Colonic mucosa (tissue), 4 donors: ENCODE results near the gene NFASC. TPM values are rescaled to one million over a fixed set of nuclear protein-coding genes. Genes with fewer than 3 reads are reported as not detected.

ENCODE experiments used
- DNase-seq: peaks from one replicate; pipeline ENCODE4 v3.0.0-alpha.2; 2020
- H3K27ac ChIP-seq: fragments of 200-600 bp; one replicate; pipeline ENCODE4 v1.8.0; 2021
- H3K27me3 ChIP-seq: fragments of 200-600 bp; one replicate; pipeline ENCODE4 v1.8.0; 2021
- H3K36me3 ChIP-seq: fragments of 200-600 bp; one replicate; pipeline ENCODE4 v1.8.0; 2021
- H3K4me1 ChIP-seq: fragments of 200-600 bp; one replicate; pipeline ENCODE4 v1.8.0; 2021; ENCODE audit warnings: mild to moderate bottlenecking
- H3K4me3 ChIP-seq: fragments of 200-600 bp; one replicate; pipeline ENCODE4 v1.8.0; 2021
- H3K9ac ChIP-seq, 2 donors: one replicate each; pipeline ENCODE4 v1.7.0; 2013; ENCODE audit warnings: control low read depth in 2 of 2, low read depth in 2 of 2, low read length in 2 of 2
- H3K9me3 ChIP-seq: fragments of 200-600 bp; one replicate; pipeline ENCODE4 v1.8.0; 2021
- CTCF ChIP-seq: fragments of 200-600 bp; IDR thresholded peaks from one replicate; pipeline ENCODE4 v1.8.0; 2022; ENCODE audit warnings: antibody characterized with exemption, mild to moderate bottlenecking
- intact Hi-C: fragments of 100-400 bp; cut with DNase I; formaldehyde crosslinking; loops from one replicate; pipeline ENCODE4 v1.14.1; 2022
- total RNA-seq, 2 donors: library from RNA; stranded (reverse); fragmentation: NEBNext Ultra II Directional in 1 of 2; extraction: Animal tissue kit (Norgen Biotek cat#: 25700) in 1 of 2; gene quantifications; one replicate each; pipeline ENCODE4 v1.2.1, GENCODE V29; 2021
- donor health status: healthy.
- donor health status: DM: no; HTN: no; CAD: no.
- donor health status: DM: no; HTN: no; CAD: no.

NFASC gene
- total RNA-seq, 2 donors from 2014 or later, result 12.1 to 13.9 TPM

DNA sequence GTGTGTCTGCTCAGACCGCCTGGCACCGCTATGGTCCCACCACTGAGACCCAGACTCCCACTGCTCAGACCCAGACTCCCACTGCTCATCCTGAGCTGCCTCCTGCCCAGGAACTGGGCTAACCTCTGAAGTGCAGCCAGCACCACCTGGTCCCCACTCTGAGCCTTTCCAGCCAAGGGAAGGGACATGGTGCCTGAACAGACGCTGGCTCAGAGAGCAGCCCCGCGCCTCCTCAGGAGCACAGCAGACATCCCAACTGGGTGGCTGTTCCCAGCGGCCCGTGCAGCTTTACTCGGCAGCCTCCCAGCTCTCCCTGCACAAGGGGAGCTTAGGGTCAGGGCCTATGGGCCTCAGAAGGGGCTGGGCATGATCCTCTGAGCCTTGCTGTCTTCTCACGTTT is 144.6 kb downstream of the NFASC start:
- intact Hi-C loops, result no loop called here
- DNase-seq, result no peak
- no peak overlapping the region for H3K4me3 ChIP-seq
- TF ChIP-seq CTCF, result no peak
- H3K4me1 ChIP-seq, result no peaks in the 10 kb centered on the region
- H3K9me3 ChIP-seq, result no peaks in the 10 kb centered on the region
- no peak overlapping the region for H3K27ac ChIP-seq
- H3K36me3 ChIP-seq, result no peaks in the 10 kb centered on the region
- H3K27me3 ChIP-seq, result no peaks in the 10 kb centered on the region
- H3K9ac ChIP-seq, result no peak overlapping the region

- intact Hi-C loops, result no loop called here
- no peaks in the 10 kb centered on the region for H3K9me3 ChIP-seq
- no peak for TF ChIP-seq CTCF
- no peaks in the 10 kb centered on the region for H3K4me1 ChIP-seq
- DNase-seq, result no peak
- no peaks in the 10 kb centered on the region for H3K27me3 ChIP-seq
- no peak overlapping the region for H3K4me3 ChIP-seq
- H3K9ac ChIP-seq, result no peak overlapping the region
- H3K27ac ChIP-seq, result no peak overlapping the region
- no peaks in the 10 kb centered on the region for H3K36me3 ChIP-seq
These were observed 145.4 kb downstream of the NFASC start for GRCh38 chr1:205016075-205016474.

GRCh38 chr1:205016584-205016983 is 145.9 kb downstream of the NFASC start:
- Histone ChIP-seq H3K27me3 (no peaks in the 10 kb centered on the region), H3K9ac (no peak overlapping the region), H3K36me3 (no peaks in the 10 kb centered on the region), H3K4me3 (no peak overlapping the region), H3K4me1 (no peaks in the 10 kb centered on the region), H3K9me3 (no peaks in the 10 kb centered on the region), H3K27ac (no peak overlapping the region)
- TF ChIP-seq CTCF, result no peak
- intact Hi-C loops, result no loop called here
- DNase-seq, result no peak

- no peak for TF ChIP-seq CTCF
- no peaks in the 10 kb centered on the region for H3K27me3 ChIP-seq
- intact Hi-C loops, result no loop called here
These were observed 146.3 kb downstream of the NFASC start for GRCh38 chr1:205017001-205017400.

DNA sequence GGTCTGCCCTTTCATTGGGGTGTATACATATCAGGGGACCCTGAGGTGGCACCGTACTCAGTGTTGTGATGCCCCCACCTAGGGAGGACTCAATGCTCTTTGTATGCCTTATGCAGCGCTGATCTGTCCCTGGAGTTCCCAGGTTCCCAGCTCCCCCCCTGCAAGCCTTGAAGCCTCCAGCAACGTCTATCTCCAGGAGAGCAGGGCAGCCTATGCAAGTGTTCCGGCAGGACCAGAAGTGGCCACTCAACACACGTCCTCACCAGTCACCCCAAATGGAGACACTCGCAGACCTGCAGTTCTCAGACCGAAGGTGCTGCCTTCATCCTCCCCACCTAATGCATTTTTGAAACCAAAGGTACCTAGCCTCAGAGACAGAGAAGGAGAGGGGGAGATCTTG is 147.1 kb downstream of the NFASC start:
- Histone ChIP-seq H3K36me3 (no peaks in the 10 kb centered on the region), H3K4me1 (no peaks in the 10 kb centered on the region), H3K9ac (no peak overlapping the region), H3K4me3 (no peak overlapping the region), H3K27me3 (no peaks in the 10 kb centered on the region), H3K9me3 (no peaks in the 10 kb centered on the region), H3K27ac (no peak overlapping the region)
- intact Hi-C loops, result no loop called here
- no peak for DNase-seq
- no peak for TF ChIP-seq CTCF

More at GRCh38 chr1:205017001-205017400, 146.3 kb downstream of the NFASC start:
- H3K27ac ChIP-seq, result no peak overlapping the region
- no peaks in the 10 kb centered on the region for H3K9me3 ChIP-seq
- H3K36me3 ChIP-seq, result no peaks in the 10 kb centered on the region
- H3K4me1 ChIP-seq, result no peaks in the 10 kb centered on the region
- H3K9ac ChIP-seq, result no peak overlapping the region
- H3K4me3 ChIP-seq, result no peak overlapping the region
- no peak for DNase-seq

- intact Hi-C loops, result no loop called here
- no peak for TF ChIP-seq CTCF
- H3K9me3 ChIP-seq, result no peaks in the 10 kb centered on the region
- no peak overlapping the region for H3K27ac ChIP-seq
- H3K4me1 ChIP-seq, result no peaks in the 10 kb centered on the region
- no peak for DNase-seq
- no peaks in the 10 kb centered on the region for H3K36me3 ChIP-seq
- no peak overlapping the region for H3K4me3 ChIP-seq
- H3K27me3 ChIP-seq, result no peaks in the 10 kb centered on the region
- no peak overlapping the region for H3K9ac ChIP-seq
These were observed 147.7 kb downstream of the NFASC start for GRCh38 chr1:205018381-205018780.
